GM13976 (cell line): Measurements from ENCODE around the gene TAF1C.

Experiments
- DNase-seq: peaks from one replicate; pipeline ENCODE4 v3.0.0; 2012; ENCODE audit warnings: low spot score
- in situ Hi-C: fragments of 300-500 bp; cut with MboI; formaldehyde crosslinking; loops from one replicate; pipeline ENCODE4 v1.12.0; 2022; ENCODE audit warnings: low sequenced_read_pairs, mixed read lengths, inconsistent platforms; ENCODE audit not compliant: unreplicated experiment
- TF ChIP-seq, protein P1 (sequence below): IDR thresholded peaks from 2 replicates; pipeline ENCODE4 v1.5.1; 2012; ENCODE audit warnings: borderline replicate concordance, mild to moderate bottlenecking; ENCODE audit not compliant: insufficient read depth; ENCODE audit errors: extremely low read depth, missing control alignments, control extremely low read depth

Gene TAF1C

DNA sequence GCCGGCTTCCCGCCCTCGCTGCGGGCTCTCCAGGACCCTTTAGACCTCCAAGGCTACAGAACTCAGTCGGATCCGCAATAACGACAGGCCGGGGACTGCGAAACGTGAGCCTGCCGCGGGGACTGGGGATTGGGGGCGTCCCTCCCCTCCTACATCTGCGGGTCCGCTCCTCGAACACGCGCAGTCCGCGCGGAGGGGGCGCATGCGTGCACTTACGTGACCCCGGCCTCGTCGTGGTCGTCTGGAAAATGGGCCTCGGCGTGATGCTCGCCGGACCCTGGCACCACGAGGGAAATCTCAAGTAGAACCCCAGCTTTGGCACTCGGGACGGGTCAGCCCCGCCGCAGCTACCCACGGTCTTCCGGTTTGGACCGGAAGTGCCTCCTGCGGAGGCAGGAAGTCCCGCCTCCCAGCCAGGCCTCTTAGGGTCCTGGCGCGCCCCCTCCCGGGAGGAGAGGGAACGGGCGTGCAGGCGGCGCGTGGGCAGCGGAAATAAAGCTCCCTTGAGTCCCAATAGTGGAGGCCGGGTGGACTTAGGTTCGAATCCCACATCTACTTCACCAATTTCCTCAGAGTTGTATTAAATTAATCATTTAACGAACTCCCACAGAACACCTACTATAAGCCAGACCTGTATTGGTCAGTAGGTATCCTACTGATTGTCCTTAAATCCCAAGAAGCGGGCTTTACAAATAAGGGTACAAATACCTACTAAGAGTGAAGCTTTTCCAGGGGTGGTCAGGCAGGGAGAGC, at the start of gene TAF1C:
Gene TAF1C, minus strand, starts transcription at position 373 of the 753 bp plus-strand sequence. CDS start 2,069 bp downstream, outside the sequence.
- in situ Hi-C loops: loop anchor here (10.0 kb wide), 1 partner anchor 212 kb away; no protein-coding TSS in a partner anchor
- peak; percentile 99 for DNase-seq
- TF ChIP-seq, protein P1, sequence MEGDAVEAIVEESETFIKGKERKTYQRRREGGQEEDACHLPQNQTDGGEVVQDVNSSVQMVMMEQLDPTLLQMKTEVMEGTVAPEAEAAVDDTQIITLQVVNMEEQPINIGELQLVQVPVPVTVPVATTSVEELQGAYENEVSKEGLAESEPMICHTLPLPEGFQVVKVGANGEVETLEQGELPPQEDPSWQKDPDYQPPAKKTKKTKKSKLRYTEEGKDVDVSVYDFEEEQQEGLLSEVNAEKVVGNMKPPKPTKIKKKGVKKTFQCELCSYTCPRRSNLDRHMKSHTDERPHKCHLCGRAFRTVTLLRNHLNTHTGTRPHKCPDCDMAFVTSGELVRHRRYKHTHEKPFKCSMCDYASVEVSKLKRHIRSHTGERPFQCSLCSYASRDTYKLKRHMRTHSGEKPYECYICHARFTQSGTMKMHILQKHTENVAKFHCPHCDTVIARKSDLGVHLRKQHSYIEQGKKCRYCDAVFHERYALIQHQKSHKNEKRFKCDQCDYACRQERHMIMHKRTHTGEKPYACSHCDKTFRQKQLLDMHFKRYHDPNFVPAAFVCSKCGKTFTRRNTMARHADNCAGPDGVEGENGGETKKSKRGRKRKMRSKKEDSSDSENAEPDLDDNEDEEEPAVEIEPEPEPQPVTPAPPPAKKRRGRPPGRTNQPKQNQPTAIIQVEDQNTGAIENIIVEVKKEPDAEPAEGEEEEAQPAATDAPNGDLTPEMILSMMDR: peak; percentile 98

DNA sequence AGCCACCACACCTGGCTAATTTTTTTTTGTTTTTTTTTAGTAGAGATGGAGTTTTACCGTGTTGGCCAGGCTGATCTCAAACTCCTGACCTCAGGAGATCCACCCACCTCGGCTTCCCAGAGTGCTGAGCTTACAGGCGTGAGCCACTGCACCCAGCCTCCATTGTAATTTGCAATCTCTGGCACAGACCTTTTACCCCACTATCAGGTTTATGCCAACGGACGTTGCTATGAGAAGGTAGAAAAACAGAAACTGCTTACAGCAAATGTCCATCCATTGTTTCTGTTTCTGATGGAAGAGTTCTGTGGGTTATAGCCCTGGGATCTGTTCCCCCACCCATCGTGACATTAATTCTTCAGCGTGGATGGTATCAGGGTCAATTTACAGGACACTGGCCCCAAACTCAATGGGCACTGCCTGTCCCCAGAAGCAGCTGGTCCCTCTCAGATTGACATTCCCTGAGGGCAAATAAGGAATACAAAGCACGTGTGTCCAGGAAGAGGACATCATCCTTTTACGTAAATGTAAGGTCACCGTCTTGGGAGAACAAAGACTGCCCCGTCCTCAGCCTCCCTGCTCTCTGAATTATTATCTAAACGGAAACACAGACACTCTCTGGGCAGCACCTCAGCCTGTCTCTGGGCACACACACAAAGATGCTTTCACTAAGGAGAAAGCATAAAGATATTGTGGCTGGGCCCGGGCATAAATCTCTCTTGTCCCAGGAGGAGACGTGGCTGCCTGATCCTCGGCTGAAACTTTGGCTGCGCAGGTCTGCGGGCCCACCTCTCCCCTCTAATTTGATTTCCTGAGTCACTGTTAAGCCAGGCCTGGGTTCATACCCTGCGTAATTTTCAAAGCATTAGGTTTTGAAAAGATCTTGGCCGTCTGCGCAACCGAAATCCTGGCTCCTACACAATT, 47.7 kb upstream of the TAF1C start:
- in situ Hi-C loops: no loop called here
- DNase-seq: no peak
- TF ChIP-seq, protein P1: no peak

- in situ Hi-C loops: no loop called here
- TF ChIP-seq, protein P1: no peak
- DNase-seq: no peak
Observed at GRCh38 chr16:84233748-84234147, 46.9 kb upstream of the TAF1C start.

- in situ Hi-C loops: no loop called here
- TF ChIP-seq, protein P1: no peak
- DNase-seq: no peak
Observed at GRCh38 chr16:84232969-84233368, 46.1 kb upstream of the TAF1C start.

GRCh38 chr16:84232060-84232459, 45.2 kb upstream of the TAF1C start:
- TF ChIP-seq, protein P1: no peak
- in situ Hi-C loops: no loop called here
- DNase-seq: no peak

- DNase-seq: no peak
- in situ Hi-C loops: no loop called here
- TF ChIP-seq, protein P1: no peak
Observed at GRCh38 chr16:84229471-84229870, 42.6 kb upstream of the TAF1C start.
